Measurements from ENCODE around the gene PROM1.

PROM1 gene

DNA sequence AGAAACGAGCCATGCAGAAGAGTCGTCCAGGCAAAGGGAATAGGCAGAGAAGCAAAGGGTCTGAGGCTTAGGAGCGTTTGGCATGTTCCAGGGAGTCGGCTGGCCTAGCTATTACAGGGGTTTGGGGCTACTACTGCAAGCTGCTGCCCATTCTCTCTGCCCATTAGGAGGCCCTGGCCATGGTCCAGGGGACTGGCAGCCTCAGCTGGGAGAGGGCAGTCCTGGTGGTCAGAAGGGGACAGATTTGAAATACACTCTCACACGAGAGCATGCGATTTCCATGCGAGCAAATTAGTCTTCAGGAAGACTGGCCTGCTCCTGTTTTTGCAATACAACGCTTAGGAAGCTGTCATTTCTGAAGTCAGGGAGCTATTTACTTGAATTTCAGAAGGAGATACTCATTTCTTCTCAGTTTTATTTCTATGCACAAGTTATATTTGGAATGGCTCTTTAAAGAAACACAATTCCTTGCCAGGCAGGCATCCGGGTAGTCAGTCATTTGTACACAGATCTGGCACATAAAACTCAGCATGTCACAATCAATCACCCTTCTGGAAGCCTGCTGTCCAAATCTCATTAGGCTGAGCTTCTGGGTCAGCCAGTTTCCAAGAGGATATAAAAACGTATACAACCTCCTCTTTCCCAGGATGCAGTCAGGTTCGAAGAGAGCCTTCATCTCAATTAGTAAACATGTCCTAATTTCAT is 27.0 kb downstream of the PROM1 start:
- peak; percentile 56 for DNase-seq

DNA sequence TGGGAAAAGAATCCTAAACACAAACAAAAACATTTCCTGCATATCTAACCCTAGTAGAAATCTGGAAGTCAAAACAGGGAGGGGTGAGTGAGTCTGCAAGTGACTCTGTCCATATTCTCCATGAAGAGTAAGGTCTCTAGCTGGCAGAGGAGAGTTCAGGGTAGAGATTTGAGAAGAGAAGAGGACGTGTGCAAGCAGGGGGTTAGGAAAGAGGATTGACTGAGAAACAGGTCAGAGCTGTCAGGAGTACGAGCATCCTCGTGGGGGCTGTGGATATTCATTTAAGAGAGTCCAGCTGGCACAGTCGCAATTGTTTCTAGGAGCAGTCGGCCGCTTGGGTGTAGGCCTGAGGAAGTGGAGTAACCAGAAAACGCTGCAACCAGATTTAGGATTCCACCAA is 27.9 kb downstream of the PROM1 start:
- DNase-seq, result no peak

DNA sequence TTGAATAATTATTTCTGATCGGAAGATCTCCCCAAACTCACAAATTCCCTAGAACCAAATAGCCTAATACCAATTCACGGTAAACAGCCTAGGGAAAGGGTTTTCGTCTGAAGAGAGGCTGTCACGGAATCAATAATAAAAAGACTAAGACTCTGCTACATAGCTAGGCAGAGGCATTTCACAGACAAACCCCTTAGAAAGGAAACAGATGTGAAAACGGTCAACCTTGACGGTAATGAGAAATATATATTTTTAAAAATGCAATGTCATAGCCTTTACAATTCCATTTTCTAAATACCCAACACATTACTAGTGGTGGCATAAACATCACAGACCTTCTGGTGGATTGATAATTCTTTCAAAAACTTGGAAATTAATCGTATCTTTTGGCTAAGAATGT is 28.4 kb downstream of the PROM1 start:
- DNase-seq, result no peak

DNA sequence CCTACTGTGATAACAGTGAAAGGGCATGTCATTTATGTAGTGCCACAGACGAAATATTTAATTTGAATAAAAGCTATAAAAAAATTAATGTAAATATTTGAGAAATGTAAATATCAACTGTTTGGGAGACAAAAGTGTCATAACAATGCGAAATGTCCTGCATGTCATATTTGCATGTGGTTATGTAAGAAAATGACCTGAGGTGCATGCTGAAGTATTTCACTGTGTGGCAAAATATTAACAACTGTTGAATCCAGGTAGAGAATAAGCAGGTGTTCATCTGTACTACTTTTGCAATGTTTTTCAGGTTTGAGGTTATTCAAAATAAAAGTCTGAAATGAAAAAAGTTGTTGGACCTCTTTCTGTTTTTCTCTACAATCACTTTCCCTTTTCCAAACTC is 30.9 kb downstream of the PROM1 start:
- no peak for DNase-seq

DNA sequence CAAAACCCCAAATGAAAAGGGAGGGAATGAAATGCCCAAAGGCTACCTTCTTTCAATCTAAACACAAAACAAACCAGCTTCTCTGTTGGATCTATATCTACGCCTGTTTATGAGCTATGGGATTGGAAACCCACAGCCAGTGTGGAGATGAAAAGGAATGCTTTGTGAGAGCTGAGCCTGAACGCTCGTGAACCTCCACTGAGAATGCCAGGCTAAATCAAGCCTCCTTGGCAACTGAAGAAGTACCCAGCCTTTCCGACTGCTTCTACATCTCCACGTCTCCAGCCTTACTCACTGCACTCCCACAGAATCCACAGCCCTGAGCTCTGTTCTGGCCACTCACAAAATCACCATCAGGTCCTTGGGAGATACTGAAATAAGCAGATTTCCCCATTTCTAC is 31.8 kb downstream of the PROM1 start:
- DNase-seq, result no peak

DNA sequence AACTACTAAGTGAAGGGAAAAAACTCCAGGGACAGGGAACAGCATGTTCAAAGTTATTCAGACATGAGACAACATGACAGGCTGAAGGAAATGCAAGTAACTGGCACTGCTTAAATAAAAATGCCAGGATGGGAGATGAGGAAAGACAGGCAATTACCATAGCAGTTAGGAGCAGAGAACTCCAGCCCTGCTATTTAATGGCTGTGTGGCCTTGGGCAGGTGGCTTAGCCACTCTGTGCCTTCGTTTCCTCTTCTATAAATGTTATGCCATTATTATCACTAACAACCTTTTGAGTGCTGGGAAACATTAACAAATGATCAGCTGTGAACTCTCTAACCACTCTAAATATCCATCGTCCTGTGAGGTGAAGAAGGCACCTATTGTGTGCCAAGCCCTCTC is 32.7 kb downstream of the PROM1 start:
- DNase-seq, result no peak

DNA sequence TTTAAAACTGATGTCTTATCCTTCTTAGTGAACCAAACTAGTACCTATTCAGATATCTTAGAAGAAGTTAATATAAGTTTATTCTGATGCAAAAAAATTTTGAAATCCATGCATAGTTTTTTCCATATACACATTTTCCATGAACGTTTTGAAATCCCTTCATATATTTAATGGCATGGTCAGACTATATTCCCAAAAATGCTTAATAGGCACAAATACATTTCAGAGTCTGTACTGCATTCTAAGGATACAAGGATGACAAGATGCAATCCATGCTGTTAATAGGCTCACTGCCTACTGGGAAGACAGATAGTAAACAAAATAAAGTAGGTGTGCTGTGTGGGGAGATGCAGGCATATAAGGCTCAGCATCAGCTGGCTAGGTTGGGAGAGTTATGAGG is 33.2 kb downstream of the PROM1 start:
- no peak for DNase-seq

DNA sequence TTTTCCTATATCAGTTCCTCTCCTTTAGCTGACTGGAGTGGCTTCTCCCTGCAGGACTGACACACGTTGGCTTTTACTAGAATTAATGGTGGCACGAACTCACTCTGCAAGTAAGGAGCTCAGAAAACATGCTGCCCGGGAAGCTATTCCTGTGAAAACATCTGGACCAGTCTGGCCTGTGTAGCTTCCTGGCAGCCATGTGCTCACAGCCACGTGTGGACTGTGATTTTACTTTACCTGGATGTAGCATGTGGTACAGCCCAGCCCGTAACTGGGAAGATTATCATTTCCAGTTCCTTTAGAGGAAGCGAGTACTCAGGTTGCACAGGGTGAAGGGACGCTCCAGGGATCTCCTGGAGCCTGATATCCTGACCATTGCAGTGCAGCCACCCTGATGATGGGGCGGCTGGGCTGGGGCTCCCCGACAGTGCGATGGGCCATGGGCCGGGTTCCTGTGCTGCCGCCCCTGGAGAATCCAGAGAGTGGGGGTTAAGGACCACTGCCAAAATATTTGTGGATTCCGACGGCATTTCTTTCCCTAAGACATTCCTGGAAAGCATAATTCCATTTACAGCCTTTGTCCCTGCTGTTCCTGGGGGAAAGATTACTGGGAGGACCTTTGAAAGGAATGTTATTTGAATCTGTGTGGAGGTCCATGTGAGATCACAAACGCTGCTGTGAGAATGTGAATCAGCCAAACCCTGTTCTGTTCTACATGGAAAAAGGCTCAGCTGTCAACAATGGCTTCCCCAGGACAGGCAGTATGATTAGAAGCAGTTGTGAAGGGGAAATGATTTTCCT is 35.0 kb downstream of the PROM1 start:
- peak; percentile 51 for DNase-seq

DNA sequence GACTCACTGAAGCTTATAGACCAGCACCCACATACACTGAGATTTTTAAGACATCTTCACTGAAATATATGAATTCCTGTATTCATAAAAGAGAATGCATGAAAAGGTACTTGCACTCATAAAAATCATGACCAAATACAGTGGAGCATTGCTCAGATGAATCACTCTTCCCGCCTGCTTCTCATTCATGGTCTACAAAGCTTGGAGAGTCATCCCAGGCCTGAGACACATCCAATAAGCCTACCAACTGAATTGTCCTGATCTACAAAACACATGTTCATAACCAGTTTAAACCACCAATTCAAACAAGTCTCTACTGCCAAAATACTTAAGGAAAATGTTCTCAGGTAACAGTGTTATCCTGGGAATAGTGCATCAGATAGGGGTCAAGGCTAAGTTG is 38.1 kb downstream of the PROM1 start:
- DNase-seq, result no peak

DNA sequence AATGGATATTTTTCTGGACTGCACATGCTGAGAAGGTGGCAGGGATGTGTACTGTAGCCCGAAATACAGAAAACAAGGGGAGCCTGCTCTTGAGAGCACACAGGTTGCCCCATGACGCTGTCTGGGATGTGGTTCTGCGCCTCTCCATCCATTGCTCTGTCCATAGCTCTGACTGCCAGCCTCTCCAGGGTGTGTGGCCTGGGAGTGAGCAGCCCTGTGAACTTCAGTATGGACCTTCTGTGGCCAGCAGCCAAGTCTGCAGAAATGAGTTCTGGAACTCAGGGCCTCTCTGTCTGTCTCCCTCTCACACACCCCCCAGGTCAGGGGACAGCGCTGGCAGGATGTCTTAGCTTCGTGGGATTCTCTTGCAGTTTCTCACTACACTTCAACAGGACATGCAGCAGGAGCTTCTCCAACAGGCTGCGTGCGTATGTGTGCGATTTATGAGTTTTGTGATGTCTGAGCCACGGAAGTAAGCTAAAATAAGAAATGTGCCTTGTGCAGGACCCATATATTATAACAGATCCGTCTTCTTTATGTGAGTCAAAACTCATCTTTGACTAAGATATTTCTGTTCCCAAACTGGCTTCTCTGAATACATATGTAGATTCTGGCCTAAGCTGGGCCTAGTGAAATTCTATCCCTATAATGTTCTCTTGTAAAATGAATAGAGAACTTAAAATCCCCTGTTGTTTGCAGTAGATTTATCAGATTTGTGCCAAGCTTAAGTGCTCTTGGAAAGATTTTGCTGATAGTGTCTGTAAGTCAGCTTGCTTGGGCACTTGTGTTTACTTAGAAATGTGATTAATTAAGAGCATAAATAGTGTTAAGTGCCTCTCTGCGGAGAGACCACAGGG is 40.0 kb downstream of the PROM1 start:
- no peak for DNase-seq

DNA sequence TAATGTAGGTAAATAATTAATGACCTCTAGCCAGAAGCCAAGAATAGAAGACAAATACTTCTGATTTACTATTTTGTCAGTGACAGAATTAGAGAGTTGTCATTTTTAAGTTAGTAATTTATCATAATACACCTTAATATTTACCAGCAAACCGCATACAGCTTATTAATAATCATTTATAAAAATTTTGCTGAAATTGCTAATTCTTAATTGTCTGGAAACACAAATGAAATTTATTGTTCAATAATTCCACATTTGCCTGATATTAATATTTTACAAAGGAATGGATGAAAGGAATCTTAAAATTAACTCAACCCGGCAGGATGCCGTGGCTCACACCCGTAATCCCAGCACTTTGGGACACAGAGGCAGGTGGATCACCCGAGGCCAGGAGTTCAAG is 44.7 kb downstream of the PROM1 start:
- no peak for DNase-seq

DNA sequence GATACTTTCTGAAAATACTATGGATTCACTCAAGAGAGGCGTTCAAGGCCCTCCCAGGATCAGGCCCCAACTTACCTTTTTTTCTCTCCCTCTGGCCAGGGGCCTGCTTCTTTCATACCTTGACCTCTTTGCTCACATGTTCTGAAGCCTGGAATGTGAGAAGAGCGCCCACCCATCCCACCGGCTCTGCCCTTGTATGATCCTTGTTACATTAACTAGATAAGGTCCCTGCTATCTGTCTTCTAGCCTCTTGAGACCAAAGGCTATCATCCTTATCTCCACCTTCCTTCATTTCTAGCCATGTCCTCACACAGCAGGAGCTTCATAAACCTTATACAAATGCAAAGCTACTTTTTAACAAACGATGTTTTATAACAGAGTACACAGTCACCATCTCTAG is 45.9 kb downstream of the PROM1 start:
- DNase-seq, result no peak

DNA sequence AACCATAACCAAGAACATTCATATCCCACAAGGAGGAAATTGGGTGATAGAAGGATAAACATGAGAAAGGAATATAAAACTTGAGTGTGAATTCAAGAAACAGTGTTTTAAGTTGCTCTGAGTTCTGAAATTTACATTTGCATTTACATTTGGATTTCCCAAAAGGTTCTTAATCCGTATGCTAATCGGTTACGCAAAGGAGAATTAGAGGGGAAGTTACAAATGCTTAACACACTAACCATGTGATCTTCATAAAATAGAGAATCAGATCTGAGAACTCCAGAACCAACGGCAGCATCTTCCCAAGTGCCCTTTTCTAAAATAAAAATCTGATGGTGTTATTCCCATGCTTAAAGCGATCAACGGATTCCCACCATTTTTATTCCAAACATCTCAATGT is 48.0 kb downstream of the PROM1 start:
- no peak for DNase-seq

DNA sequence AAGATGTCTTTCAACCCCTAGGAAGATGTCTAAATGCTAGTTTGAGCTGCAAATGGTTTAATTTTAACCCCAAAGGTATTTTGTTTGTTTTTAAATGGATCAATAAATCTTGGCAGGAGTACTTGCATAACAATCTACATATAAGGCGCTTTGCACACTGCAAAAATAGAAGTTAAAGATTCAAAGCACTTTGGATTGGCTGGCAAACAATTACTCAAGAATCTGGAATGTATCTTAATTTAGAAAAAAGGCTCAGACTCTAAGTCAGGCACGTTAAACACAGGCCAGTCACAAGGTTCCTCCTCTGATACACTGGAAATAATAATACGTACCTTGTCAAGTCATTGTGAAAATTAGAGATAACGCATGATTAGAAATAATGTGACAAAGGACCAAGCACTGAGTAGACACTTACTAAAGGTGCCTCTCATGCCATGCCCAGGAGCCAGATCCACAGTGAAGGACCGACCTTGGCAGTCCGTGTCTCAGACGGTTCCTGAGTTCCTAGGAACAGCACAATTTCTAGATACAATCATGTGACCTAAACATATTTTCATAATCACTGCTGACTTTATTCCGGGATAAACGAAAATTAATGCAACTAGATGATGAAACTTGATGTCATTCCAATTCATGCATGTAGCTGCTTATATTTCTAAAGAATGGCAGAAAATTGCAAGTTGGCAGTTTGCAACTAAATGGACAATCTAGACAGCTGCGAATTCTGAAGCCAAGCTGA is 49.6 kb downstream of the PROM1 start:
- DNase-seq, result no peak

DNA sequence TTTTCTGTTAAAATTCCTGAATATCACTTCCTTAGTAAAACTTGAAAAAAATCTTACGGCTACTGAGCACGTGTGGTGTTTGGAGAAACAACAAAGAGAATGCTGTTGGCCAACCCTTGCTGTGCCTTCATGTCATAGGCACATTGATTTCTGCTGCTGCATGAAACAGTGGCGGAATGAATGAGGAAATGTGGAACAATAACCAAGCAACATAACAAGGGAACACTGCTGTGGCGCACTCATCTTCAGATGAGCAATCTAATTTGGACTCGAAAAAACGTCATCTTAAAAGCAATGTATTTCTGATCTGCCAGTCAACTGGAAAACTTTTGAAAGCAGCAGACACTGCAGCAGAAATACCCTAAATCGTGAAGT is 51.4 kb downstream of the PROM1 start:
- no peak for DNase-seq

DNA sequence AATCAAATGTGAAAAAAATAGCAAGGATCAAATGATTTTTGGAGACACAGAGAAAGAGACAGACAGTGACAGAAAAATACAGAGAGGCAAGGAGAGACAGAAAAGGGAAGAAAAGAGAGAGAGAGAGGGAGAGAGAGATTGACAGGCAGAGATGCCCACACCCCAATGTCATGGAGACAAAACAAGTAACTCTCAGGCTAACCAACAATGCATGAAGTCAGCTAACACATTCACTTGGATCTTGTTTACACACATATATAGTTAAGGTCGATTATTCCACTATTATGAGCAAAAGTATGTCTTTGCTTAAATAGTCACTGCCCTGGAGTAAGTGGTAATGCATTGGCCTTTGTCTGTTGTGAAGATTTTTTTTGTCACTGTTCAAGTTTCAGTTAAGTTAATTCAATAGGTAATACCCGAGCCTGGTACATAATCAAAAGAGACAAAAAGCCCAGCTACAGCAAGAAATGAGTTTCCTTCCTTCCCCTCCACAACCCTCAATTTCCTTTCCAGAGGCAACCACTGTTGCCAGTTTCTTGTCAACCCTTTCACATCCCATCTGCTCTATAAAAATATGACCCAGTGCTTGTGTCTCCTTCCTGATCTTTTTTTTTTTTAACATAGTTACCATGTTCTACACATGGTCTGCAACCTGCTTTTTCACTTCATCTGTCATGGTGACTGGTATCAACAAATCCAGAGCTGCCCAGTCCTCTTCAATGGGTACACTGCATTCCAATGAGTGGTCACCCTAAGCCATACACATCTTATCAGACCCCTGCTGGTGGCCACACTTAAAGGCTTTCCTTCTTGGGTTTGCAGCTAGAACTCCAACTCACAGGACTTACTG is 52.1 kb downstream of the PROM1 start:
- no peak for DNase-seq

DNA sequence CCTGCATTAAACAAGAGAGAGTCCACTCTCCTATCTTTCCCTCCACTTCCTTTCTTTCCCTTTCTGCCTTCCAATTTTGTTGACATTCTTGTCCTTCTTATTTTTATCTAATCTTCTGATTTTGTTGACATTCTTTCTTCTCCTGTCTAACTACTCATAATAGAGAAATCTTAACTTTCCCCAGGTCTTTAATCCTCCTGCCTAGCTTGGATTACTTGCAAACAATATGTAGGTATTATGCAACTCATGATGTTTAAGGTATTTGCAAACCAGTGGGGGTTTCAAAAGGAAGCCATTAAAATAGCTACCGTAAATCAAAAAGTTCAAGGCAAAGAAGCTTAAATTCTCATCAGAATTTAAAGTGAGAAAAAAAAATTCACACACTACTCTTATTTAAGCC is 53.9 kb downstream of the PROM1 start:
- no peak for DNase-seq

DNA sequence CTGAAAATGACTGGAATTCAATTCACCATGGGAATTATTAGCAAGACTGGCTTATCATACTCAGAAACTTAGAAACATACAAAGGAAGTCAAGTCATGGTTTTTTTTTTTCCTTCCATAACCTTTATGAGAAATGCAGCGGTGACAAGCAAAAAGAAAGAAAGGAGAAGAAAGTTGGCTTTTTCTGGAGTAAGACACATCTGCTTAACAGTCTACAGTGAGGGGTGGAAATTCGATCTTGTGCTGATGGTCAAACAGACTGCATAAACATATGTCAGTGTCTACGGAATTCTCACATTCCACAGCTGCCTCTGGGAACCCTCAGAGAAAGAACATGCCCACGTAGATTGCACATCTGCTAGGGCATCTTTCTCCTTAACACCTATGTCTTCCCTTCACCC is 54.6 kb downstream of the PROM1 start:
- DNase-seq, result no peak

DNA sequence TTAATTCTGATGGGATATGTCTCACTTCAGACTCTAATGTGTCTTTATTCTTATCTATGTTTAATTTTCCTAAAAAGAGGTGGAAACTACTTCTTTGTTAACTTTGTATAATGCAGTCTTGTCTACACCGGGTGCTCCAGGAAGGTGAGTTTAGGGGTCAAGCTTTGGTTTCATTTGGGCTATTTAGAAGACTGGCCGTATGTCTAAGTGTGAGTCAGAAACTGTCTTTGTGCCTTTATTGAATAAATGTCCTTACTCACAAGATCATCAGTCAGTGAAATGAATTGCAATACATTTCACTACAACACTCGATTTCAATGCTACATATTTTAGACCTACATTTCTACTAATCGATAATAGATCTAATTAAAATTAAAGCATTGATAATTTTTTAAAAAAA is 56.2 kb downstream of the PROM1 start:
- no peak for DNase-seq

DNA sequence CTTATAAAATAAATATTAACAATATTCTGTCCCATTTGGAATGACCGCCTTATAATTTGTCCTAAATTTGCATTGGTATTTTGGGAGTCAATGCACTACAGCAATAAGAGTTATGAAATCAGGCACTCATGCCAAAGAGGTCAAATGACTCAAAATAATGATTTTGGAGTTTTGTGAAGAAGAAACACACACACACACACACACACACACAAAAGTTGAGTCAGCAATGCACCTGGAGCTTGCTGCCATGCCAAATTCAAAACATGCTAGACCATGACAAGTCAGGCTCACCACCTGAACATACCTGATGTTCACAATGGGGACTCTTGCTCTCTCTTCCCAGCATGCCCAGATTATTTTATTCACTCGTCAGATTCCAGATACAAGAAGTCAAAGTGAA is 56.7 kb downstream of the PROM1 start:
- DNase-seq, result no peak

DNA sequence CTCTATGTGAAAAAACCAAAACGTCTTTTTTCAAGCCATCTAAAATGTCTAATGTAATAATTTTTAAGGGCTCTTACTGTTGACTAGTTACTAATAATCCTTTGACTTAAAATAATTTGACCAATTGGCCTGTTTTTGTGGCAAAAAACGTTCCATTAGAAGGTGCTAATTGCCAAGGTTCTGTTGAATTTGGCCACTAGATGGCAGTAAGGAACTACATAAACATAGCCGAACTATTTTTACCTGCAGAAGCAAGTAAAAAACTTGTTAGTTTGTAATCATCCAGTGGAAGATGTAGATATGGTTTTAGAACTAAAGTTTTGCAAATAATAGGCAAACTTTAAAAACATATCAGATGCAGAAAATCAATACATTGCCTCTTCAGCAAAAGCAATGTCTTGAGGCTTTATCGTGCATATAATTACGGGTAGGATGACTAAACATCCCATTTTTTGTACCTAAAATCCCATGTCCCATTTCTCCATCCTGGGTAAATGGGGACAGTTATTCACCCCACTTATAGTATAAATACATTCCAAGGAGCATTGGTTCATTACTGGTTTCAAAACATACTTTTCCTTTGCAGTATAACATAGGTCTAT is 57.6 kb downstream of the PROM1 start:
- DNase-seq, result no peak

DNA sequence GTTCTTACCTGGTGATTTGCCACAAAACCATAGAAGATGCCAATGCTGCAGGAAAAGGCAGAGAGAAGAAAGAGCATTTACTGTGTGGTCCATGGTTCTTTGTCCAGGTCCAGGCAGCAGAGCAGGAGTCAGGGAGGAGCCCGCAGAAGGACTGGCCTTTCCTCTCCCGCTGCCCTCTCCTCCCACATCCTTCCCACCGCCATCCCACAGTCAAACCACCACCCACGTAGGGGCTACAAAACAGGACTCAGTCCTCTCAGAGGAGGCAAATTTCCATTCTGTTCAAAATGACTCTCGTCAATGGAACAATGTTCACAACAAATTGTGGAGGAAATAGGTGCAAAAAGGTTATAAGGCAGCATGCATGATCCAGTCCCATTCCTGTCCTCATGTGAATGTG is 58.6 kb downstream of the PROM1 start:
- no peak for DNase-seq
